Mesodermal cell (in vitro differentiated cells): ENCODE measurements around the gene SMIM10L2A. TPM values are rescaled to one million over a fixed set of nuclear protein-coding genes. Genes with fewer than 3 reads are reported as not detected.

Experiments used
- H3K27ac ChIP-seq: 2 replicates; pipeline ENCODE4 v1.7.0; 2013; ENCODE audit warnings: mild to moderate bottlenecking, low read depth, low read length, moderate library complexity; ENCODE audit not compliant: severe bottlenecking
- H3K36me3 ChIP-seq: 2 replicates; pipeline ENCODE4 v1.7.1; 2013; ENCODE audit warnings: mild to moderate bottlenecking, low read length, moderate library complexity; ENCODE audit not compliant: control insufficient read depth, insufficient read depth
- H3K4me1 ChIP-seq: one replicate; pipeline ENCODE4 v1.7.1; 2013; ENCODE audit warnings: mild to moderate bottlenecking, low read length; ENCODE audit not compliant: insufficient read depth, control insufficient read depth, poor library complexity, severe bottlenecking
- H3K4me3 ChIP-seq: 2 replicates; pipeline ENCODE4 v1.7.0; 2013; ENCODE audit warnings: low read length, control low read depth, mild to moderate bottlenecking; ENCODE audit not compliant: insufficient read depth, poor library complexity, severe bottlenecking; ENCODE audit errors: extremely low read depth
- H3K9me3 ChIP-seq: 2 replicates; pipeline ENCODE4 v1.7.1; 2013; ENCODE audit warnings: mild to moderate bottlenecking, low read length, moderate library complexity; ENCODE audit not compliant: control insufficient read depth
- WGBS, 2 experiments: methylation state at CpG; one replicate each; pipeline ENCODE4 v1.1.5; 2013; ENCODE audit warnings: missing lambda C conversion rate in 2 of 2; ENCODE audit not compliant: insufficient coverage in 2 of 2; 5-methylcytosine and 5-hydroxymethylcytosine counted together
- polyA plus RNA-seq, 2 experiments: library from polyadenylated mRNA; stranded (reverse); fragments of 50-300 nt; gene quantifications; one replicate each; pipeline ENCODE4 v1.2.3, GENCODE V29; 2013

Gene SMIM10L2A
- polyA plus RNA-seq (2013, experiment 1 of 2), result 2.6 TPM
- 2.2 TPM for polyA plus RNA-seq (2013, experiment 2 of 2)

DNA sequence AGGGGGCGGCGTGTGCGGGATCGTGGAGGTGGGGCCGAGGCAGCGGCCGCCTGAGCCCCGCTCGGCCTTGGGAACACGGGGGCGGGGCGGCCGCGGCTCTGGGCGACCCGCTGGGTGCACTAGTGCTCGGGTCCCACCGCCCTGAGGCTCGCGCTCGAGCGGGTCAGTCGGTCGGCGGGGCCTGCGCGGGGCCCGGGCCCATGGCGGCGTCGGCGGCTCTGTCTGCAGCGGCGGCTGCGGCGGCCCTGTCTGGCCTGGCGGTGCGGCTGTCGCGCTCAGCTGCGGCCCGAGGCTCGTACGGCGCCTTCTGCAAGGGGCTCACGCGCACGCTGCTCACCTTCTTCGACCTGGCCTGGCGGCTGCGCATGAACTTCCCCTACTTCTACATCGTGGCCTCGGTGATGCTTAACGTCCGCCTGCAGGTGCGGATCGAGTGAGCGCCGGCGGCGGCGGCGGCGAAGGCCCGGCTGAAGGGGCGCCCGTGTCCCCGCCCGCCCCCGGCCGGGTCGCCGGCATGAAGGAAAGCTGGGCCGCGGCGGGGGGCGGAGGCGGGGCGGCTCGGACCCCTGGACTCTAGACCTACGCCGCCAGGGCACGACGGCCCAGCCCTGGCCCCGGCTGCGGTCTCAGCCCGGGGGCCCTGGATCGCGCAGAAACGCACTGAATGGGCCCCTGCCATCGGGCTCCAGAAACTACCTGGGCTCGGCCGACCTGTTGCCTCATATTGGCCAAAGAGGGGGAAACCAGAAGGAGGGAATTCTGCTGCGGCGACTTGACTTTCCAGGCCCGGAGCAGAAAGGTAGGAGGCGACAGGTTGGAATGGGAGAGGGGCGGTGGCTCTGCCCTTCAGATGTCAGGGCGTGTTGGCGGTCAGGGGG lies at the start of gene SMIM10L2A:
Gene SMIM10L2A, plus strand, starts transcription at position 13 of the 878 bp plus-strand sequence. Its CDS starts 188 bp downstream, at position 201.
- H3K9me3 ChIP-seq, result no peaks in the 10 kb centered on the region
- peak within 1 kb of the TSS; percentile 33 for H3K4me3 ChIP-seq
- H3K4me1 ChIP-seq, result no peaks in the 10 kb centered on the region
- H3K36me3 ChIP-seq, result no peaks in the 10 kb centered on the region
- 3 to 13% methylated on average over 6 to 21 of the region's 100 CpGs for WGBS, 2 experiments
- no peak within 1 kb of the TSS for H3K27ac ChIP-seq

DNA sequence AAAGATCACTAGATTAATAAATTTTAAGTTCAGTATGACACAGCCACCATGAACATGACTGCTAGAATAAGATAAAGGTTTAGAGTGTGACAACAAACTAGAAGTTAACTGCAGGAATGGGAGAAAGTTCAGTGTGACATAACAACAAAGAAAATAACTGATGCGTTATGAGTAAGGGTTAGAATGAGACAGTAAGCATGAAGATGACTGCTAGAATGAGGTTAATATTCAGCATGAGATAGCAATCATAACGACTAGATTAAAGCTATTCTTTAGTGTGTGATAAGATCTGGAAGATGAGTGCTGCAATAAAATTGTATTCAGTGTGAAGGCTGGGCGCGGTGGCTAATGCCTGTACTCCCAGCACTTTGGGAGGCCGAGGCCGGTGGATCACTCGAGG lies 48.4 kb upstream of the SMIM10L2A start:
- WGBS, 2 experiments, result 100% methylated on average over 2 of the region's 7 CpGs
- Histone ChIP-seq H3K27ac (no peak overlapping the region), H3K4me1 (no peaks in the 10 kb centered on the region), H3K9me3 (no peaks in the 10 kb centered on the region), H3K36me3 (no peaks in the 10 kb centered on the region), H3K4me3 (no peak overlapping the region)

DNA sequence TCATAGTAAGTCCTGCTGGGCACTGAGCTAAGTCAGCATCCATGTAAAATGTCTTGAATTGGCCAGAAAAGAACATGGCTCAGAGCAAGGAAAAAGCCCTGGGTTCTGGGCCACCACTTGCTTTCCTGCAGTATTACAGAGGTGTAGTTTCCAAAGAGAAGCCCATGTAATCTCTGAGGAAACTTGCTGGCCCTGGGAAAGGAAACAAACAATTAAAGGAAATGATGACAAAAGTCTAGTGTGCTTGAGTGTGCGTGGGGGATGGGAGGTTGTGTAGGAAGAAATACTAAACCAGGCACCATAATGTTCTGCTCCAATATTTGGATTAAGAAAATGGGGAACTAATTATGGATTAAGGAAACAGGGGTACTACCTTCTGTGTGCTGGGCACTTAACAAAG lies 39.5 kb upstream of the SMIM10L2A start:
- Histone ChIP-seq H3K4me1 (peaks cover 3% of the 10 kb centered on the region), H3K4me3 (no peak overlapping the region), H3K36me3 (no peaks in the 10 kb centered on the region), H3K9me3 (no peaks in the 10 kb centered on the region), H3K27ac (peak overlapping the region; percentile 67)
- WGBS, 2 experiments, result no CpG with 5 or more reads among the region's 1 CpG

DNA sequence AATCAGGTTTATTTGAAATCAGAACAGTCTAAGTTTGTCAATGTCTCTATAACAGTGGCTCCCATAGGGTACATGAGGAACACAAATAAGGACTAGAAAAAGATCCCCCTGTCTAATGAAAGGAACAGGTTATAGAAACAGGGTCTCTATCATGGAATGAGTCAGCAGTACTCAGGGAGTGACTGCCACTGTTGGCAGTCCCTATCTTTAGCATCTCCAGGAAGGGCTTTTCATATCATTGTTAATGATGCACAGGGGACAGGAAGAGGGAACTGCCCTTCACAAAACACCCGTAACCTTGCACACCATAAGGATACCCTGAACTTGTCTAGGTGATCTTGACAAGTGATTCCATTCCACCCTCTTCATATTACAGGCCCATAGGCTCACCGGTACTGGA lies 38.5 kb upstream of the SMIM10L2A start:
- H3K4me3 ChIP-seq, result no peak overlapping the region
- WGBS, 2 experiments, result no CpG with 5 or more reads among the region's 2 CpGs
- H3K36me3 ChIP-seq, result no peaks in the 10 kb centered on the region
- no peaks in the 10 kb centered on the region for H3K9me3 ChIP-seq
- H3K4me1 ChIP-seq, result peaks cover 3% of the 10 kb centered on the region
- H3K27ac ChIP-seq, result peak overlapping the region; percentile 41

DNA sequence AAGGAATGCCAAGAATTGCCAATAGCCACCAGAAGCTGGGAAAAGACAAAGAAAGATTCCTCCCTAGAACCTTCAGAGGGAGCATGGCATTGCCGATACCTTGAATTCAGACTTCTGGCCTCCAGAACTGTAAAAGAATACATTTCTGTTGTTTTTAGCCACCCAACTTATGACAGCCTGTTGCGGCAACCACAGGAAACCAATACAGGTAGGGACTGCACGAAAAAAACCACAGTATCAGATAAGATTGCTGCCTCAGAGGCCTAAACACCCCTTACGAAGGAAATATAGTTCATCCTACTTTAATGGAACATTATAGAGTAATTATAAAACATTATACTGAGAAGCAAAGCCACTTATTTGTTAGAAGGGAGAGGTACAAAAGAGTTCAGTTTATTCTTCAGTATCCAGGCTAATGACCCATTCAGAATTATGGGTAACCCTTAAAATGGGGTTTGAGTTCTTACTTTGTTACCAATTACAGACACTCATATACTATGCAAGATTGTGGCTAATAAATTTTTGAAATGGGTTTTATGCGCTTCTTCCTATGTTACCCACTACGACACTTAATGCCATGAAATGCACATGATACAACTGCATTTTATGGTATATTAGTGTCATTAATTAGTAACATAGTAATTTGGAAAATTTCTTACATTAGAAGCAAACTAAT lies 37.4 kb upstream of the SMIM10L2A start:
- WGBS, 2 experiments, result 90% methylated on average over 2 of the region's 6 CpGs; no CpG with 5 or more reads in 1 of the 2 experiments
- Histone ChIP-seq H3K4me1 (peaks cover 3% of the 10 kb centered on the region), H3K9me3 (no peaks in the 10 kb centered on the region), H3K27ac (no peak overlapping the region), H3K36me3 (no peaks in the 10 kb centered on the region), H3K4me3 (no peak overlapping the region)

DNA sequence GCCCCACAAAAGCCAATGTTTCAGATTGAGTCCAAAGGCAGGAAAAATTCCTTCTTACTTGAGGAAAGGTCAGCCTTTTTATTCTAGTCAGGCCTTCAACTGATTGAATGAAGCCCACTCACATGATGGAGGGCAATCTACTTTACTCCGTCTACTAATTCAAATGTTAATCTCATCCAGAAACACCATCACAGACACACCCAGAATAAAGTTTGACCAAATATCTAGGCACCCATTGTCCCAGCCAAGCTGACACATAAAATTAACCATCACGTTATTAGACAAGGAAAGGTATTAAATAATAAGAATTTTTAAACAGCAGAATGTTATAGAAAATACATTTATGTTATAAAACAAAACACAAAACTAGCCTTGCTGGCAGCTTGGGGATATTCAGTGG lies 32.9 kb upstream of the SMIM10L2A start:
- WGBS, 2 experiments, result no CpG with 5 or more reads among the region's 2 CpGs
- Histone ChIP-seq H3K4me1 (no peaks in the 10 kb centered on the region), H3K4me3 (no peak overlapping the region), H3K9me3 (no peaks in the 10 kb centered on the region), H3K36me3 (no peaks in the 10 kb centered on the region), H3K27ac (no peak overlapping the region)

DNA sequence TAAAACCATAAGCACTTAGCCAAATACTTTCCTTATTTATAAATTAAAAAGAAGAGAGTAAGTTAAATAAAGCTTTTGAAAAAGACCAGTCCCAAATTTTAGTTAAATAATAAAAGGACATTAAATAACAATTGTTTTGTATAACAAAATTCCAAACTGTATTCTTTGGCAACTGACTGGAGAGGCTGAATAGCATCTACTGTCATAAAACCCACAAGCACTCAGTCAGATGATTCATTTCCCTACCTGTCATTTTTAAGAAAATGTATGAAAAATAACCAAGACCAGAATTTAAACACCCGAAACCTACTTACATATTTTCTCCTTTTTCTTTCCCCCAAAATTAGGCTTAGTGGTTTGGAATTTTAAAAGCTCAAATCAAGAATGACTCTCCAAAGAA lies 32.5 kb upstream of the SMIM10L2A start:
- no peak overlapping the region for H3K4me3 ChIP-seq
- H3K4me1 ChIP-seq, result no peaks in the 10 kb centered on the region
- H3K36me3 ChIP-seq, result no peaks in the 10 kb centered on the region
- no peak overlapping the region for H3K27ac ChIP-seq
- WGBS, 2 experiments, result no CpG with 5 or more reads among the region's 1 CpG
- no peaks in the 10 kb centered on the region for H3K9me3 ChIP-seq

DNA sequence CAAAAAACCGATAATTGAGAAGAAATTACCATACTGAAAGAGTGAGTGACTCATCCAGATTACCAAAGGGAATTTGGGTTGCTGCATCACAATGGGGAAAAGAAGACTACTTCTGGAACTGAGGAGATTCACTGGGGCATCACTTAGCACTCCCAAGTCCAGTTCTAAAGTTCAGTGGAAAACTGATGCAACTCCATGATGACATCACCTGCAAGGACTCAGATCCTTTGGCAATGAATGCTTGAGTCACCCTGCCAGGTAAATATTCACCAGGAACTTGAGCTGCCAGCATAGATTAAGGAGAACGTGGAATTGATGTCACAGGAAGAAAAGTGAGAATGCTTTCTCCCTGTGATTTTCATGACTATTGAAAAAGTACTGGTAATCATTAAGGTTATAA lies 32.0 kb upstream of the SMIM10L2A start:
- WGBS, 2 experiments, result 43 to 80% methylated on average over 1 of the region's 2 CpGs
- H3K9me3 ChIP-seq, result no peaks in the 10 kb centered on the region
- no peaks in the 10 kb centered on the region for H3K4me1 ChIP-seq
- H3K36me3 ChIP-seq, result no peaks in the 10 kb centered on the region
- no peak overlapping the region for H3K27ac ChIP-seq
- H3K4me3 ChIP-seq, result no peak overlapping the region

DNA sequence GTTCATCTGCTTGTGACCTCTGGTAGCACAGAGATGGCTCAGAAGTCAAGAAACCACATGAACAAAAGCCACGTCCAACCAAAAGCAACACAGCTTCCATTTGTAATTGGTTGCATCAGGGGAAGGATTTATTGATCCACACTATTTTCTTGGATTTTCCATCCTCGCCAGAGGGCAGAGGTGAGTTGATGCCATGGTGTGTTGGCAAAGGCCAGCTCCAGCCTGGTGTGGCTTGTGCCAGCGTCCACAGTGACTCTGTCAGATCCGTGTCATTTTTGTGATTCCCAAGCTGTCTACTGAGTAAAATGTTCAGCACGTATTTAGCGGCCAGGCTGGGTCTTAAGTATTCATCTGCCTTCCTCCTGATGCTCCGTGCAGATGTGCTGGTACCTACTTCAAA lies 30.0 kb upstream of the SMIM10L2A start:
- no peaks in the 10 kb centered on the region for H3K9me3 ChIP-seq
- H3K4me3 ChIP-seq, result no peak overlapping the region
- no peaks in the 10 kb centered on the region for H3K36me3 ChIP-seq
- no peaks in the 10 kb centered on the region for H3K4me1 ChIP-seq
- no peak overlapping the region for H3K27ac ChIP-seq
- WGBS, 2 experiments, result 80 to 100% methylated on average over 3 to 5 of the region's 7 CpGs

DNA sequence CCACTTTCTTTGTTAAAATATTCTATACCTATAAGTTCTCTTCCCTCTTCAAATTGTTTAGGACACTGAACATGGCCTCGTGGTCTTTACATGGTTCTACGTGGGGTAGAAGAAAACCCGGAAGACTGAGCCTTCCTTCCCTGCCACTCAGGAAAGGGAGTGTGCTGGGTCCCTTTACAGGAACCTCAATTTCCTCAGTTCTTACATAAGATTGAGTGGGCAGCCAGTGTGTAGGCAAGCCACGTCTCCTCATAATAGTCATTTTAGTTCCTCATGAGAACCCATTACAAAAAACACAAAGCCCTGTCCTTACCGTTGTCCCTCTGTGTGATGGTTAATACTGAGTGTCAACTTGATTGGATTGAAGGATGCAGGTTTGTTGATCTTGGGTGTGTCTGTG lies 28.7 kb upstream of the SMIM10L2A start:
- no peak overlapping the region for H3K27ac ChIP-seq
- H3K36me3 ChIP-seq, result no peaks in the 10 kb centered on the region
- no peak overlapping the region for H3K4me3 ChIP-seq
- H3K4me1 ChIP-seq, result no peaks in the 10 kb centered on the region
- H3K9me3 ChIP-seq, result no peaks in the 10 kb centered on the region
- no CpG with 5 or more reads among the region's 5 CpGs for WGBS, 2 experiments

DNA sequence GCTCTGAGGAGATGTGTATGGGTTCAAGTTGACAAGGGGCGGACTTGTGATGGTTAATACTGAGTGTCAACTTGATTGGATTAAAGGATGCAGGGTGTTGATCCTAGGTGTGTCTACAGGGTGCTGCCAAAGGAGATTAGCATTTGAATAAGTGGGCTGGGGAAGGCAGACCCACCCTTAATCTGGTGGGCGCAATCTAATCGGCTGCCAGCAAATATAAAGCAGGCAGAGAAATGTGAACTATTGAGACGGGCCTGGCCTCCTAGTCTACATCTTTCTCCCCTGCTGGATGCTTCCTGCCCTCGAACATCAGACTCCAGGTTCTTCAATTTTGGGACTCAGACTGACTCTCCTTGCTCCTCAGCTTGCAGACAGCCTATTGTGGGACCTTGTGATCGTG lies 26.7 kb upstream of the SMIM10L2A start:
- Histone ChIP-seq H3K27ac (no peak overlapping the region), H3K4me3 (no peak overlapping the region), H3K9me3 (no peaks in the 10 kb centered on the region), H3K4me1 (no peaks in the 10 kb centered on the region), H3K36me3 (no peaks in the 10 kb centered on the region)
- WGBS, 2 experiments, result 83 to 90% methylated on average over 1 to 2 of the region's 6 CpGs
